ENCODE results near the gene FOXF1.

Gene FOXF1

GRCh38 chr16:86495357-86495701 lies 15.0 kb upstream of the FOXF1 start:
- H3K79me2 ChIP-seq (ENCODE audit: low read length), result no peaks in the 10 kb centered on the region
- H3K36me3 ChIP-seq (replicated peaks; ENCODE audit: low read depth, low read length), result no peaks in the 10 kb centered on the region
- H3K4me3 ChIP-seq (ENCODE audit: low read length), result no peak overlapping the region
- H3K4me2 ChIP-seq (ENCODE audit: low read length), result no peak overlapping the region
- no peaks in the 10 kb centered on the region for H3K9me3 ChIP-seq (ENCODE audit: insufficient read depth, low read length)
- no peaks in the 10 kb centered on the region for H3K4me1 ChIP-seq (ENCODE audit: low read length)
- H3K27ac ChIP-seq (ENCODE audit: low read length), result no peak overlapping the region
- no peaks in the 10 kb centered on the region for H4K20me1 ChIP-seq (ENCODE audit: insufficient read depth, low read length)
- H3K9ac ChIP-seq (ENCODE audit: low read length), result no peak overlapping the region
- H3K27me3 ChIP-seq (ENCODE audit: low read depth, low read length), result peaks cover 15% of the 10 kb centered on the region
- no peak for TF ChIP-seq CTCF (IDR thresholded peaks at IDR 0.05; ENCODE audit: low read depth, low read length)
- TF ChIP-seq EZH2phosphoT487 (IDR thresholded peaks at IDR 0.05; ENCODE audit: low read depth), result no peak
- no peak overlapping the region for H2AFZ ChIP-seq (ENCODE audit: low read depth, low read length)

GRCh38 chr16:86495756-86496261 lies 14.5 kb upstream of the FOXF1 start:
- Histone ChIP-seq H4K20me1 (ENCODE audit: insufficient read depth, low read length) (no peaks in the 10 kb centered on the region), H3K27me3 (ENCODE audit: low read depth, low read length) (peaks cover 17% of the 10 kb centered on the region), H3K36me3 (replicated peaks; ENCODE audit: low read depth, low read length) (no peaks in the 10 kb centered on the region)

GRCh38 chr16:86496262-86496928 lies 13.9 kb upstream of the FOXF1 start:
- no peak overlapping the region for H3K4me3 ChIP-seq (ENCODE audit: low read length)
- H3K9me3 ChIP-seq (ENCODE audit: insufficient read depth, low read length), result no peaks in the 10 kb centered on the region
- no peaks in the 10 kb centered on the region for H3K79me2 ChIP-seq (ENCODE audit: low read length)
- no peaks in the 10 kb centered on the region for H3K36me3 ChIP-seq (replicated peaks; ENCODE audit: low read depth, low read length)
- no peak overlapping the region for H3K27ac ChIP-seq (ENCODE audit: low read length)
- no peak overlapping the region for H3K9ac ChIP-seq (ENCODE audit: low read length)
- H4K20me1 ChIP-seq (ENCODE audit: insufficient read depth, low read length), result no peaks in the 10 kb centered on the region
- TF ChIP-seq CTCF (IDR thresholded peaks at IDR 0.05; ENCODE audit: low read depth, low read length) (no peak), EZH2phosphoT487 (IDR thresholded peaks at IDR 0.05; ENCODE audit: low read depth) (no peak)
- H3K4me1 ChIP-seq (ENCODE audit: low read length), result no peaks in the 10 kb centered on the region
- H3K4me2 ChIP-seq (ENCODE audit: low read length), result no peak overlapping the region
- H3K27me3 ChIP-seq (ENCODE audit: low read depth, low read length), result peaks cover 17% of the 10 kb centered on the region
- no peak overlapping the region for H2AFZ ChIP-seq (ENCODE audit: low read depth, low read length)

More at GRCh38 chr16:86495756-86496261, 14.5 kb upstream of the FOXF1 start:
- no peak for TF ChIP-seq CTCF (IDR thresholded peaks at IDR 0.05; ENCODE audit: low read depth, low read length)
- TF ChIP-seq EZH2phosphoT487 (IDR thresholded peaks at IDR 0.05; ENCODE audit: low read depth), result no peak
- no peak overlapping the region for H3K4me2 ChIP-seq (ENCODE audit: low read length)
- H3K79me2 ChIP-seq (ENCODE audit: low read length), result no peaks in the 10 kb centered on the region
- no peak overlapping the region for H3K9ac ChIP-seq (ENCODE audit: low read length)
- H2AFZ ChIP-seq (ENCODE audit: low read depth, low read length), result no peak overlapping the region
- H3K27ac ChIP-seq (ENCODE audit: low read length), result no peak overlapping the region
- no peaks in the 10 kb centered on the region for H3K9me3 ChIP-seq (ENCODE audit: insufficient read depth, low read length)
- H3K4me1 ChIP-seq (ENCODE audit: low read length), result no peaks in the 10 kb centered on the region
- no peak overlapping the region for H3K4me3 ChIP-seq (ENCODE audit: low read length)

- Histone ChIP-seq H3K36me3 (replicated peaks; ENCODE audit: low read depth, low read length) (no peaks in the 10 kb centered on the region), H4K20me1 (ENCODE audit: insufficient read depth, low read length) (no peaks in the 10 kb centered on the region), H3K4me1 (ENCODE audit: low read length) (no peaks in the 10 kb centered on the region), H3K4me3 (ENCODE audit: low read length) (no peak overlapping the region), H2AFZ (ENCODE audit: low read depth, low read length) (no peak overlapping the region), H3K27me3 (ENCODE audit: low read depth, low read length) (peaks cover 11% of the 10 kb centered on the region), H3K9me3 (ENCODE audit: insufficient read depth, low read length) (no peaks in the 10 kb centered on the region), H3K27ac (ENCODE audit: low read length) (no peak overlapping the region), H3K79me2 (ENCODE audit: low read length) (no peaks in the 10 kb centered on the region), H3K9ac (ENCODE audit: low read length) (no peak overlapping the region), H3K4me2 (ENCODE audit: low read length) (no peak overlapping the region)
- TF ChIP-seq CTCF (IDR thresholded peaks at IDR 0.05; ENCODE audit: low read depth, low read length) (no peak), EZH2phosphoT487 (IDR thresholded peaks at IDR 0.05; ENCODE audit: low read depth) (no peak)
These were observed 13.3 kb upstream of the FOXF1 start for GRCh38 chr16:86496929-86497461.

All from OCI-LY3 (cell line).